Lower leg skin (tissue), 3 donors: ENCODE measurements around the gene EDA2R.

Experiments
- CTCF ChIP-seq, 3 donors: fragments of 450-650 bp; IDR thresholded peaks; one replicate each; pipeline ENCODE4 v1.5.1; 2016; ENCODE audit warnings: antibody characterized with exemption in 3 of 3, mild to moderate bottlenecking in 3 of 3, moderate library complexity in 2 of 3
- POLR2A ChIP-seq, 2 donors: fragments of 450-650 bp; IDR thresholded peaks; one replicate each; pipeline ENCODE4 v1.6.1; 2016 to 2017; ENCODE audit warnings: antibody characterized with exemption in 2 of 2, mild to moderate bottlenecking in 1 of 2, moderate library complexity in 1 of 2

- TF ChIP-seq CTCF (IDR thresholded peaks at IDR 0.05): no peak
- TF ChIP-seq POLR2A (IDR thresholded peaks at IDR 0.05): no peak
These were observed 13.4 kb downstream of the EDA2R start for GRCh38 chrX:66625525-66625924.
